Natural killer cell (primary cell): ENCODE measurements around the gene MX2. TPM values are rescaled to one million over a fixed set of nuclear protein-coding genes. Genes with fewer than 3 reads are reported as not detected.
A peak's percentile ranks its signal among the peaks of the same experiment; 100 is the strongest.
"Not testable (repeated sequence)": the region's sequence is repeated elsewhere in the genome, so short reads cannot be mapped to it uniquely, and the experiment has no call there.

ENCODE experiments used
- ATAC-seq, 3 donors: fragments of 150-1000 bp in 2 of 3; fragments of 200-7000 bp in 1 of 3; cut with Tn5 transposase; 1 replicate in 1 of 3; 2 replicates in 2 of 3; pipeline ENCODE4 v1.10.0; 2021; ENCODE audit warnings: mild to moderate bottlenecking in 2 of 3, moderate library complexity in 2 of 3
- DNase-seq, 2 donors: peaks; one replicate each; pipeline versions ENCODE4 v3.0.0 to v3.0.0-alpha.2; 2013 to 2021; ENCODE audit warnings: mixed read lengths in 1 of 2
- H3K27ac ChIP-seq: one replicate; pipeline ENCODE4 v1.5.1; 2013; ENCODE audit warnings: mild to moderate bottlenecking, low read length
- H3K27me3 ChIP-seq: one replicate; pipeline ENCODE4 v1.6.1; 2013; ENCODE audit warnings: low read length; ENCODE audit not compliant: control insufficient read depth, insufficient read depth
- H3K36me3 ChIP-seq: one replicate; pipeline ENCODE4 v1.6.1; 2013; ENCODE audit warnings: low read length; ENCODE audit not compliant: control insufficient read depth, insufficient read depth
- H3K4me1 ChIP-seq: one replicate; pipeline ENCODE4 v1.6.1; 2013; ENCODE audit warnings: low read length; ENCODE audit not compliant: control insufficient read depth, insufficient read depth
- H3K4me3 ChIP-seq: one replicate; pipeline ENCODE4 v1.5.1; 2013; ENCODE audit warnings: low read length
- H3K9me3 ChIP-seq: one replicate; pipeline ENCODE4 v1.6.1; 2013; ENCODE audit warnings: low read length; ENCODE audit not compliant: control insufficient read depth, insufficient read depth
- H3K27ac Mint-ChIP-seq, 2 donors: one replicate each; pipeline ENCODE4 v1.8.0; 2022; ENCODE audit warnings: mild to moderate bottlenecking in 2 of 2, mixed read lengths in 2 of 2, moderate library complexity in 1 of 2
- H3K27me3 Mint-ChIP-seq, 2 donors: one replicate each; pipeline ENCODE4 v1.8.0; 2022; ENCODE audit warnings: low read depth in 2 of 2, mixed read lengths in 2 of 2
- H3K36me3 Mint-ChIP-seq: one replicate; pipeline ENCODE4 v1.8.0; 2022; ENCODE audit warnings: mixed read lengths
- H3K4me1 Mint-ChIP-seq, 2 donors: one replicate each; pipeline ENCODE4 v1.8.0; 2022; ENCODE audit warnings: mixed read lengths in 2 of 2
- H3K4me3 Mint-ChIP-seq: one replicate; pipeline ENCODE4 v1.8.0; 2022; ENCODE audit warnings: mild to moderate bottlenecking, moderate library complexity, mixed read lengths
- H3K9me3 Mint-ChIP-seq, 2 donors: one replicate each; pipeline ENCODE4 v1.8.0; 2022; ENCODE audit warnings: mixed read lengths in 2 of 2
- WGBS: methylation state at CpG from one replicate; pipeline ENCODE4 v1.1.7; 2013; ENCODE audit warnings: missing lambda C conversion rate; ENCODE audit not compliant: insufficient coverage; 5-methylcytosine and 5-hydroxymethylcytosine counted together
- intact Hi-C: fragments of 100-400 bp; cut with micrococcal nuclease; formaldehyde crosslinking; loops from one replicate; pipeline ENCODE4 v1.14.2; 2022
- total RNA-seq, 4 donors: library from RNA; stranded (reverse); fragments of 120-200 nt in 1 of 4; gene quantifications; one replicate each; pipeline versions ENCODE4 v1.2.3 to v1.2.4, GENCODE V29; 2013 to 2022
- TF ChIP-seq, protein P1 (sequence below): fragments of 200-600 bp; IDR thresholded peaks from one replicate; pipeline ENCODE4 v1.8.0; 2022; ENCODE audit warnings: antibody characterized with exemption

The MX2 gene
- total RNA-seq, 3 donors from 2014 or later (not counting 1 experiment from before 2014, with no cell fraction given), result 37.9 to 73.9 (median 42.6) TPM

GRCh38 chr21:41418956-41419680 is 57.3 kb downstream of the MX2 start:
- no peak for ATAC-seq
- no peaks in the 10 kb centered on the region for H3K27me3 ChIP-seq
- 97% methylated on average over 11 of the region's 11 CpGs for WGBS
- H3K4me1 Mint-ChIP-seq, result peaks cover 6 to 22% of the 10 kb centered on the region in 2 donors
- intact Hi-C loops, result loop anchor here (10.0 kb wide), 1 partner anchor 1186 kb away; no protein-coding TSS in a partner anchor
- peaks cover under 1 to 1% of the 10 kb centered on the region in 2 donors for H3K27me3 Mint-ChIP-seq
- no peaks in the 10 kb centered on the region for H3K36me3 Mint-ChIP-seq
- H3K4me1 ChIP-seq, result peaks cover 12% of the 10 kb centered on the region
- no peak overlapping the region for H3K27ac ChIP-seq
- no peaks in the 10 kb centered on the region for H3K9me3 Mint-ChIP-seq
- H3K4me3 Mint-ChIP-seq, result peak overlapping the region; percentile 93
- no peaks in the 10 kb centered on the region for H3K9me3 ChIP-seq
- no peak overlapping the region for H3K4me3 ChIP-seq
- TF ChIP-seq, protein P1, sequence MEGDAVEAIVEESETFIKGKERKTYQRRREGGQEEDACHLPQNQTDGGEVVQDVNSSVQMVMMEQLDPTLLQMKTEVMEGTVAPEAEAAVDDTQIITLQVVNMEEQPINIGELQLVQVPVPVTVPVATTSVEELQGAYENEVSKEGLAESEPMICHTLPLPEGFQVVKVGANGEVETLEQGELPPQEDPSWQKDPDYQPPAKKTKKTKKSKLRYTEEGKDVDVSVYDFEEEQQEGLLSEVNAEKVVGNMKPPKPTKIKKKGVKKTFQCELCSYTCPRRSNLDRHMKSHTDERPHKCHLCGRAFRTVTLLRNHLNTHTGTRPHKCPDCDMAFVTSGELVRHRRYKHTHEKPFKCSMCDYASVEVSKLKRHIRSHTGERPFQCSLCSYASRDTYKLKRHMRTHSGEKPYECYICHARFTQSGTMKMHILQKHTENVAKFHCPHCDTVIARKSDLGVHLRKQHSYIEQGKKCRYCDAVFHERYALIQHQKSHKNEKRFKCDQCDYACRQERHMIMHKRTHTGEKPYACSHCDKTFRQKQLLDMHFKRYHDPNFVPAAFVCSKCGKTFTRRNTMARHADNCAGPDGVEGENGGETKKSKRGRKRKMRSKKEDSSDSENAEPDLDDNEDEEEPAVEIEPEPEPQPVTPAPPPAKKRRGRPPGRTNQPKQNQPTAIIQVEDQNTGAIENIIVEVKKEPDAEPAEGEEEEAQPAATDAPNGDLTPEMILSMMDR, result no peak
- H3K36me3 ChIP-seq, result no peaks in the 10 kb centered on the region
- peak overlapping the region; percentile 71 to 89 for H3K27ac Mint-ChIP-seq
- DNase-seq, result no peak

DNA sequence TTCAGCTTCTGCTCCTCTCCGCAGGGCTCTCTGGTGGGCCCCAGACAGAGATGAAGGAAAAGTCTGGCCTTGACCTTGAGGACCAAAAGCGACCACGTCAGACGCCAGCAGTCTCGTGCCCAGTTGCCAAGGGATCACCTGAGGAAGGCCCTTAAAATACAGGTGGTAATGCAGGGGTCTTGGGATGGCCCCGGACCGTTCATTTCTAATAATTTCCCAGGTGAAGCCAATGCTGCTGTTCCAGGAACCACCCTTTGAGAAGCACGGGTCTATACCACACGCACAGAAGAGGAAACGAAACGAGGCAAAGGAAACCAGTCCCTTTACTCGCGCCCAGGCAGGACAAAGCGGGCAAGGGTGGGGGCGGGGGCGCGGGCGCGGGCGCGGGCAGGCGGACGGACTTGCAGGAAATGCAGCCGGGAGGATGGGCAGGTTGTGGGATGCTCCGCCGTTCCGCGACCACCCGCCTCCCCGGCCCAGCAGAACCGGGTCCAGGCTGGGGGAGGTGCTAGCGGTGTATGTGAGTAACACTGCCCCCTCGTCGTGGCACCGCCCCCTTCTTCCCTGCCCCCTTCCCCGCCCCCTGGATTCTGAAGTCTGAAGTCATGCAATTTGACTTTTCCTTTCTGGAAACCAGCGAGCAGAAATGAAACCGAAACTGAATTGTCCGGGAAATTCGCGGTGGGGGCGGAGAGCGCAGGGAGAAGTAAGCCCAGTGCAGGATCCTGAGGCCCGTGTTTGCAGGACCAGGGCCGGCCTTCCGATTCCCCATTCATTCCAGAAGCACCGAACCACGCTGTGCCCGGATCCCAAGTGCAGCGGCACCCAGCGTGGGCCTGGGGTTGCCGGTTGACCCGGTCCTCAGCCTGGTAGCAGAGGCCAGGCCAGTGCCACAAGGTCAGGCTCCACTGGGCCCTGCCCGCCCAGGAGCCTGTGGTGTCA is 58.4 kb downstream of the MX2 start:
- Histone ChIP-seq H3K27ac (peak overlapping the region; percentile 37), H3K9me3 (no peaks in the 10 kb centered on the region), H3K36me3 (no peaks in the 10 kb centered on the region), H3K27me3 (no peaks in the 10 kb centered on the region), H3K4me1 (peaks cover 12% of the 10 kb centered on the region), H3K4me3 (peak overlapping the region; percentile 68)
- H3K36me3 Mint-ChIP-seq, result no peaks in the 10 kb centered on the region
- no peaks in the 10 kb centered on the region for H3K27me3 Mint-ChIP-seq
- DNase-seq (peak in 1 of 2 donors; percentile 60), ATAC-seq (peak; percentile 75 to 81 (median 78))
- 6% methylated on average over 54 of the region's 54 CpGs for WGBS
- H3K4me1 Mint-ChIP-seq, result peaks cover 6 to 22% of the 10 kb centered on the region in 2 donors
- no peaks in the 10 kb centered on the region for H3K9me3 Mint-ChIP-seq
- H3K27ac Mint-ChIP-seq, result peak overlapping the region; percentile 71 to 89
- H3K4me3 Mint-ChIP-seq, result peak overlapping the region; percentile 93
- intact Hi-C loops, result loop anchor here (10.0 kb wide), 1 partner anchor 1185 kb away; no protein-coding TSS in a partner anchor
- TF ChIP-seq, protein P1, result no peak

DNA sequence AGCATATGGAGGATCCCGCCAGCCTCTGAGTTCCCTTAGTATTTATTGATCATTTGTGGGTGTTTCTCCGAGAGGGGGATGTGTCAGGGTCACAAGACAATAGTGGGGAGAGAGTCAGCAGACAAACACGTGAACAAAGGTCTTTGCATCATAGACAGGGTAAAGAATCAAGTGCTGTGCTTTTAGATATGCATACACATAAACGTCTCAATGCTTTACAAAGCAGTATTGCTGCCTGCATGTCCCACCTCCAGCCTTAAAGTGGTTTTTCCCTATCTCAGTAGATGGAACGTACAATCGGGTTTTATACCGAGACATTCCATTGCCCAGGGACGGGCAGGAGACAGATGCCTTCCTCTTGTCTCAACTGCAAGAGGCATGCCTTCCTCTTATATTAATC is 59.2 kb downstream of the MX2 start:
- H3K4me3 ChIP-seq, H3K9me3 ChIP-seq, H3K36me3 Mint-ChIP-seq, DNase-seq, H3K36me3 ChIP-seq, H3K9me3 Mint-ChIP-seq, ATAC-seq, intact Hi-C loops, H3K27ac ChIP-seq, H3K27me3 Mint-ChIP-seq, H3K27me3 ChIP-seq: not testable (repeated sequence)
- peaks cover 18% of the 10 kb centered on the region for H3K4me1 ChIP-seq
- WGBS, result 93% methylated on average over 4 of the region's 8 CpGs
- peak overlapping the region; percentile 71 to 89 for H3K27ac Mint-ChIP-seq
- peak overlapping the region; percentile 93 for H3K4me3 Mint-ChIP-seq
- H3K4me1 Mint-ChIP-seq, result peaks cover 6 to 28% of the 10 kb centered on the region in 2 donors
